Trophoblast cell (in vitro differentiated cells and primary cell): ENCODE measurements around the gene RBM38.

Source experiments
- DNase-seq, 2 donors: peaks; one replicate each; pipeline ENCODE4 v3.0.0-alpha.2; 2016
- H2AFZ ChIP-seq: 2 replicates; pipeline ENCODE4 v1.6.1; 2013; ENCODE audit warnings: low read length, moderate library complexity, mild to moderate bottlenecking; ENCODE audit not compliant: insufficient read depth, poor library complexity
- H2AK5ac ChIP-seq: 2 replicates; pipeline ENCODE4 v1.6.1; 2013; ENCODE audit warnings: mild to moderate bottlenecking, low read length
- H2BK120ac ChIP-seq: 2 replicates; pipeline ENCODE4 v1.6.1; 2013; ENCODE audit warnings: low read length, mild to moderate bottlenecking, moderate library complexity; ENCODE audit not compliant: insufficient read depth, poor library complexity
- H2BK12ac ChIP-seq: 2 replicates; pipeline ENCODE4 v1.6.1; 2013; ENCODE audit warnings: mild to moderate bottlenecking, low read length, moderate library complexity
- H2BK5ac ChIP-seq: 2 replicates; pipeline ENCODE4 v1.6.1; 2013; ENCODE audit warnings: low read length, low read depth, moderate library complexity, mild to moderate bottlenecking; ENCODE audit not compliant: poor library complexity
- H3K14ac ChIP-seq: 2 replicates; pipeline ENCODE4 v1.6.1; 2013; ENCODE audit warnings: mild to moderate bottlenecking, low read length
- H3K18ac ChIP-seq: 2 replicates; pipeline ENCODE4 v1.6.1; 2013; ENCODE audit warnings: mild to moderate bottlenecking, low read length
- H3K23ac ChIP-seq: 2 replicates; pipeline ENCODE4 v1.6.1; 2013; ENCODE audit warnings: low read length
- H3K27ac ChIP-seq: 2 replicates; pipeline ENCODE4 v1.5.1; 2013; ENCODE audit warnings: low read depth, mild to moderate bottlenecking, inconsistent platforms, low read length, moderate library complexity
- H3K27me3 ChIP-seq: 2 replicates; pipeline ENCODE4 v1.6.1; 2013; ENCODE audit warnings: inconsistent platforms, mild to moderate bottlenecking, low read length, moderate library complexity; ENCODE audit not compliant: insufficient read depth
- H3K36me3 ChIP-seq, 2 experiments: 1 replicate in 1 of 2; 2 replicates in 1 of 2; pipeline ENCODE4 v1.6.1; 2013; ENCODE audit warnings: low read length in 2 of 2, mild to moderate bottlenecking in 2 of 2, moderate library complexity in 1 of 2; ENCODE audit not compliant: insufficient read depth in 2 of 2, control insufficient read depth in 1 of 2
- H3K4ac ChIP-seq: 2 replicates; pipeline ENCODE4 v1.6.1; 2013; ENCODE audit warnings: low read depth, mild to moderate bottlenecking, low read length, moderate library complexity
- H3K4me1 ChIP-seq, 2 experiments: 1 replicate in 1 of 2; 2 replicates in 1 of 2; pipeline ENCODE4 v1.6.1; 2013; ENCODE audit warnings: low read length in 2 of 2, mild to moderate bottlenecking in 2 of 2, moderate library complexity in 1 of 2; ENCODE audit not compliant: insufficient read depth in 2 of 2, control insufficient read depth in 1 of 2
- H3K4me2 ChIP-seq: 2 replicates; pipeline ENCODE4 v1.6.1; 2013; ENCODE audit warnings: inconsistent platforms, mild to moderate bottlenecking, low read length, moderate library complexity
- H3K4me3 ChIP-seq: 2 replicates; pipeline ENCODE4 v1.5.1; 2013; ENCODE audit warnings: mild to moderate bottlenecking, low read depth, low read length, inconsistent platforms
- H3K79me1 ChIP-seq: one replicate; pipeline ENCODE4 v1.6.1; 2013; ENCODE audit warnings: low read length
- H3K79me2 ChIP-seq: 2 replicates; pipeline ENCODE4 v1.6.1; 2013; ENCODE audit warnings: low read length, mild to moderate bottlenecking; ENCODE audit not compliant: control insufficient read depth, insufficient read depth, poor library complexity
- H3K9ac ChIP-seq: 2 replicates; pipeline ENCODE4 v1.6.1; 2013; ENCODE audit warnings: mild to moderate bottlenecking, low read length
- H3K9me3 ChIP-seq: 2 replicates; pipeline ENCODE4 v1.6.1; 2013; ENCODE audit warnings: low read depth, mild to moderate bottlenecking, control low read depth, inconsistent platforms, low read length; ENCODE audit not compliant: insufficient read depth
- H4K12ac ChIP-seq: 2 replicates; pipeline ENCODE4 v1.6.1; 2013; ENCODE audit warnings: low read depth, mild to moderate bottlenecking, low read length, moderate library complexity
- H4K8ac ChIP-seq: 2 replicates; pipeline ENCODE4 v1.6.1; 2013; ENCODE audit warnings: low read depth, mild to moderate bottlenecking, low read length, moderate library complexity
- H4K91ac ChIP-seq: one replicate; pipeline ENCODE4 v1.6.1; 2013; ENCODE audit warnings: low read depth, mild to moderate bottlenecking, low read length, moderate library complexity
- WGBS: extraction: QIAGEN DNeasy Blood & Tissue Kit; methylation state at CpG from one replicate; pipeline ENCODE4 v1.1.7; 2013; ENCODE audit warnings: missing lambda C conversion rate; ENCODE audit not compliant: insufficient read length, insufficient coverage; ENCODE audit errors: extremely low coverage; 5-methylcytosine and 5-hydroxymethylcytosine counted together

The RBM38 gene

GRCh38 chr20:57433657-57434389 is 42.6 kb downstream of the RBM38 start:
- Histone ChIP-seq H3K79me1 (peaks cover 6% of the 10 kb centered on the region), H3K23ac (no peak overlapping the region), H3K9me3 (peaks cover 7% of the 10 kb centered on the region), H3K4me3 (no peak overlapping the region), H3K27ac (no peak overlapping the region), H3K4me2 (no peak overlapping the region), H3K4me1 (peaks cover 9 to 16% of the 10 kb centered on the region in 2 experiments), H4K8ac (peak overlapping the region; percentile 17), H4K91ac (peak overlapping the region; percentile 37), H3K79me2 (no peaks in the 10 kb centered on the region), H3K14ac (peak overlapping the region; percentile 41), H3K36me3 (no peaks in the 10 kb centered on the region), H2BK12ac (no peak overlapping the region), H2AFZ (peak overlapping the region; percentile 10), H3K27me3 (no peaks in the 10 kb centered on the region), H2BK5ac (no peak overlapping the region), H2AK5ac (peak overlapping the region; percentile 15), H2BK120ac (no peak overlapping the region), H3K9ac (no peak overlapping the region), H3K18ac (no peak overlapping the region), H4K12ac (no peak overlapping the region), H3K4ac (no peak overlapping the region)
- no peak for DNase-seq
- WGBS = no CpG with 5 or more reads among the region's 14 CpGs

GRCh38 chr20:57434390-57434700 is 43.1 kb downstream of the RBM38 start:
- WGBS = no CpG with 5 or more reads among the region's 9 CpGs
- peaks cover 10 to 18% of the 10 kb centered on the region in 2 experiments for H3K4me1 ChIP-seq
- no peak overlapping the region for H4K91ac ChIP-seq
- H4K12ac ChIP-seq = no peak overlapping the region
- H3K9me3 ChIP-seq = peaks cover 7% of the 10 kb centered on the region
- no peak overlapping the region for H2AFZ ChIP-seq
- no peak overlapping the region for H3K9ac ChIP-seq
- H4K8ac ChIP-seq = no peak overlapping the region
- no peak overlapping the region for H3K23ac ChIP-seq
- no peak overlapping the region for H2AK5ac ChIP-seq
- H3K4me3 ChIP-seq = no peak overlapping the region
- H3K79me2 ChIP-seq = no peaks in the 10 kb centered on the region
- DNase-seq = no peak
- H3K4ac ChIP-seq = no peak overlapping the region
- H3K14ac ChIP-seq = no peak overlapping the region
- H2BK5ac ChIP-seq = no peak overlapping the region
- H3K27ac ChIP-seq = no peak overlapping the region
- no peaks in the 10 kb centered on the region for H3K36me3 ChIP-seq
- H2BK120ac ChIP-seq = no peak overlapping the region
- H3K4me2 ChIP-seq = no peak overlapping the region
- H3K18ac ChIP-seq = no peak overlapping the region
- H3K79me1 ChIP-seq = peaks cover 8% of the 10 kb centered on the region
- no peak overlapping the region for H2BK12ac ChIP-seq
- no peaks in the 10 kb centered on the region for H3K27me3 ChIP-seq

GRCh38 chr20:57435105-57435497 is 43.9 kb downstream of the RBM38 start:
- WGBS = no CpG with 5 or more reads among the region's 10 CpGs
- Histone ChIP-seq H4K91ac (no peak overlapping the region), H3K27me3 (no peaks in the 10 kb centered on the region), H3K9me3 (peaks cover 7% of the 10 kb centered on the region), H2BK120ac (no peak overlapping the region), H2BK5ac (no peak overlapping the region), H3K4me3 (no peak overlapping the region), H3K27ac (no peak overlapping the region), H3K4ac (no peak overlapping the region), H3K9ac (no peak overlapping the region), H2AK5ac (no peak overlapping the region), H3K4me2 (no peak overlapping the region), H3K4me1 (peaks cover 12 to 24% of the 10 kb centered on the region in 2 experiments), H3K79me2 (no peaks in the 10 kb centered on the region), H3K18ac (no peak overlapping the region), H3K36me3 (no peaks in the 10 kb centered on the region), H3K23ac (no peak overlapping the region), H3K79me1 (peaks cover 14% of the 10 kb centered on the region), H3K14ac (no peak overlapping the region), H2AFZ (no peak overlapping the region), H4K12ac (no peak overlapping the region), H4K8ac (no peak overlapping the region), H2BK12ac (no peak overlapping the region)
- DNase-seq = no peak

GRCh38 chr20:57435498-57436222 is 44.5 kb downstream of the RBM38 start:
- WGBS = no CpG with 5 or more reads among the region's 25 CpGs

More at GRCh38 chr20:57435498-57436222, 44.5 kb downstream of the RBM38 start:
- no peak overlapping the region for H3K23ac ChIP-seq
- H3K4me2 ChIP-seq = no peak overlapping the region
- H4K12ac ChIP-seq = no peak overlapping the region
- no peak overlapping the region for H3K27ac ChIP-seq
- no peaks in the 10 kb centered on the region for H3K79me2 ChIP-seq
- no peak overlapping the region for H3K4me3 ChIP-seq
- peak; percentile 45 to 49 for DNase-seq
- H4K8ac ChIP-seq = no peak overlapping the region
- no peak overlapping the region for H2BK120ac ChIP-seq
- H3K79me1 ChIP-seq = peaks cover 19% of the 10 kb centered on the region
- no peak overlapping the region for H2BK12ac ChIP-seq
- no peaks in the 10 kb centered on the region for H3K36me3 ChIP-seq
- H3K14ac ChIP-seq = no peak overlapping the region
- no peak overlapping the region for H3K9ac ChIP-seq
- no peak overlapping the region for H3K18ac ChIP-seq
- peaks cover 7% of the 10 kb centered on the region for H3K9me3 ChIP-seq
- H2AK5ac ChIP-seq = no peak overlapping the region
- peaks cover 16 to 30% of the 10 kb centered on the region in 2 experiments for H3K4me1 ChIP-seq
- no peak overlapping the region for H4K91ac ChIP-seq
- H2BK5ac ChIP-seq = no peak overlapping the region
- H3K4ac ChIP-seq = no peak overlapping the region
- no peaks in the 10 kb centered on the region for H3K27me3 ChIP-seq
- no peak overlapping the region for H2AFZ ChIP-seq
